Mesothelial cell of epicardium (in vitro differentiated cells): ENCODE measurements around the gene TMEM209. TPM values are rescaled to one million over a fixed set of nuclear protein-coding genes. Genes with fewer than 3 reads are reported as not detected.
A peak's percentile ranks its signal among the peaks of the same experiment; 100 is the strongest.

Source experiments
- DNase-seq, 2 experiments: peaks; one replicate each; pipeline ENCODE4 v3.0.0; 2021; ENCODE audit warnings: low spot score in 2 of 2; ENCODE audit not compliant: unreplicated experiment in 2 of 2
- H3K27ac Mint-ChIP-seq: 2 replicates; pipeline ENCODE4 v1.8.0; 2021; ENCODE audit warnings: mixed read lengths
- H3K27me3 Mint-ChIP-seq: 2 replicates; pipeline ENCODE4 v1.8.0; 2021; ENCODE audit warnings: low read depth, mixed read lengths
- H3K36me3 Mint-ChIP-seq: 2 replicates; pipeline ENCODE4 v1.8.0; 2021; ENCODE audit warnings: mixed read lengths
- H3K4me1 Mint-ChIP-seq: 2 replicates; pipeline ENCODE4 v1.8.0; 2021; ENCODE audit warnings: mixed read lengths
- H3K4me3 Mint-ChIP-seq: 2 replicates; pipeline ENCODE4 v1.8.0; 2021; ENCODE audit warnings: mild to moderate bottlenecking, moderate library complexity, mixed read lengths
- H3K9me3 Mint-ChIP-seq: 2 replicates; pipeline ENCODE4 v1.8.0; 2021; ENCODE audit warnings: mixed read lengths
- CTCF ChIP-seq: fragments of 200-600 bp; sonication (generic); IDR thresholded peaks from one replicate; pipeline ENCODE4 v1.5.0; 2021; ENCODE audit warnings: antibody characterized with exemption; ENCODE audit not compliant: unreplicated experiment
- total RNA-seq: library from RNA; stranded (reverse); gene quantifications from 3 replicates; pipeline ENCODE4 v1.2.1, GENCODE V29; 2021

Gene TMEM209
- total RNA-seq, 1 donor from 2014 or later, result 27.8 TPM

GRCh38 chr7:130174237-130174959 is 30.8 kb downstream of the TMEM209 start:
- no peak for TF ChIP-seq CTCF
- no peaks in the 10 kb centered on the region for H3K27me3 Mint-ChIP-seq
- no peak for DNase-seq
- no peak overlapping the region for H3K4me3 Mint-ChIP-seq
- no peaks in the 10 kb centered on the region for H3K9me3 Mint-ChIP-seq
- H3K27ac Mint-ChIP-seq, result peak overlapping the region; percentile 81
- peaks cover 6% of the 10 kb centered on the region for H3K4me1 Mint-ChIP-seq
- peaks cover 43% of the 10 kb centered on the region for H3K36me3 Mint-ChIP-seq

- Mint-ChIP-seq H3K27me3 (no peaks in the 10 kb centered on the region), H3K9me3 (peaks cover 12% of the 10 kb centered on the region), H3K4me3 (no peak overlapping the region), H3K36me3 (peaks cover 59% of the 10 kb centered on the region), H3K27ac (no peak overlapping the region), H3K4me1 (peaks cover 2% of the 10 kb centered on the region)
- no peak for DNase-seq
- TF ChIP-seq CTCF, result no peak
Observed at GRCh38 chr7:130162196-130162595, 43.0 kb downstream of the TMEM209 start.

- DNase-seq, result no peak
- H3K36me3 Mint-ChIP-seq, result peaks cover 68% of the 10 kb centered on the region
- peaks cover 14% of the 10 kb centered on the region for H3K9me3 Mint-ChIP-seq
- no peaks in the 10 kb centered on the region for H3K4me1 Mint-ChIP-seq
- no peak for TF ChIP-seq CTCF
- H3K4me3 Mint-ChIP-seq, result no peak overlapping the region
- no peaks in the 10 kb centered on the region for H3K27me3 Mint-ChIP-seq
- H3K27ac Mint-ChIP-seq, result no peak overlapping the region
Observed at GRCh38 chr7:130160455-130160854, 44.8 kb downstream of the TMEM209 start.

GRCh38 chr7:130160023-130160422 is 45.2 kb downstream of the TMEM209 start:
- no peak for TF ChIP-seq CTCF
- H3K27ac Mint-ChIP-seq, result no peak overlapping the region
- peaks cover 15% of the 10 kb centered on the region for H3K9me3 Mint-ChIP-seq
- DNase-seq, result no peak
- peaks cover 67% of the 10 kb centered on the region for H3K36me3 Mint-ChIP-seq
- no peak overlapping the region for H3K4me3 Mint-ChIP-seq
- H3K4me1 Mint-ChIP-seq, result no peaks in the 10 kb centered on the region
- H3K27me3 Mint-ChIP-seq, result no peaks in the 10 kb centered on the region

- Mint-ChIP-seq H3K4me3 (no peak overlapping the region), H3K4me1 (peaks cover 5% of the 10 kb centered on the region), H3K27me3 (no peaks in the 10 kb centered on the region), H3K36me3 (peaks cover 52% of the 10 kb centered on the region), H3K9me3 (peaks cover 15% of the 10 kb centered on the region), H3K27ac (no peak overlapping the region)
- no peak for DNase-seq
- no peak for TF ChIP-seq CTCF
Observed at GRCh38 chr7:130157700-130158099, 47.5 kb downstream of the TMEM209 start.

GRCh38 chr7:130156140-130156539 is 49.1 kb downstream of the TMEM209 start:
- Mint-ChIP-seq H3K27me3 (no peaks in the 10 kb centered on the region), H3K36me3 (peaks cover 45% of the 10 kb centered on the region), H3K4me3 (no peak overlapping the region), H3K27ac (no peak overlapping the region), H3K4me1 (peaks cover 5% of the 10 kb centered on the region), H3K9me3 (peaks cover 15% of the 10 kb centered on the region)
- no peak for DNase-seq
- TF ChIP-seq CTCF, result no peak
